GM18873 (cell line): ENCODE measurements around the gene HOXC4.

Experiments
- ATAC-seq: cut with Tn5 transposase; IDR thresholded peaks from one replicate; pipeline ENCODE4 v1.9.1; 2021; ENCODE audit warnings: mild to moderate bottlenecking, moderate library complexity, moderate number of reproducible peaks; ENCODE audit not compliant: unreplicated experiment, low FRiP score

The HOXC4 gene

DNA sequence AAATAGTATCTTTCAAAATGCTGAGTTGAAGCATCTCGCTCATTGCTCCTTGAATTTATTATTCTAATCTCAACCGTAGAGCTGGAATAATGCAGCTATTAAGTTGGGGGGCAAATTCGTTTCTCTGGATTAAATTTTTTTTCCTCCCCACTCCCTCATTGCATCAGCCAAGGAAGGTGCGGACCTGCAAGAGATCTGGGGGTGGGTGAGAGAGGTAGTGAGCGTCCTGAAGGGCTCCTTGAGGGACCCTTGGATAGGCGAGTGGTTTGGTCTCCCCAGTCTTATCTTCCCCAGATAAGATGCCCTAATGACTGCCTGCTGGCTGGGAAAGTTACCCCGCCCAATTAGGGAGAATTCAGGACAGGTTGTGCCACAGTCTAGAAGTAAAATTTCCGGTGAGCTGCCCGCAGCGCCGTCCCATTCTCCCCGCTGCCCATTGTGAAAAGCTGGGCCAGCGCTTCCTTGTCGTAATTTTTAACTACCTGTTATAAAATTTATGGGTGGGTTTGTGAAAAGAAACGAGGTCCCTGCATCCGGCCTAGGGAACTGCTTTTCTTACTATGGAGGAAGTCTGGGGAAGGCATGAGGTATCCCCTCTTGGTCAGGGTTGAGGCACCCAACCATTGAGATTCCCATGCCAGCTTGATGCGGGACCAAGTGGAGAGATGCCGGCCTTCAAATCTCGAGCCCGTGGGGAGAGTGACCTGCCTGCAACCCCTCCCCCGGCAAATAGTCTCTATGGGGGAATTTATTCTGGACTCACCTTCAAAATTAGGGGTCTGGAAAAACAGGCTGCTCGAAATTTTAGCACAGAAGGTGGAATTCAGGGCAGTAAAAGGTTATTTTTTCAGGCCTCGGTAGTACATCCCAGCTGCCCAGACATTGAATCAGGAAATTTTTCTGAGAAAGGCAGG lies 38.4 kb upstream of the HOXC4 start:
- no peak for ATAC-seq

DNA sequence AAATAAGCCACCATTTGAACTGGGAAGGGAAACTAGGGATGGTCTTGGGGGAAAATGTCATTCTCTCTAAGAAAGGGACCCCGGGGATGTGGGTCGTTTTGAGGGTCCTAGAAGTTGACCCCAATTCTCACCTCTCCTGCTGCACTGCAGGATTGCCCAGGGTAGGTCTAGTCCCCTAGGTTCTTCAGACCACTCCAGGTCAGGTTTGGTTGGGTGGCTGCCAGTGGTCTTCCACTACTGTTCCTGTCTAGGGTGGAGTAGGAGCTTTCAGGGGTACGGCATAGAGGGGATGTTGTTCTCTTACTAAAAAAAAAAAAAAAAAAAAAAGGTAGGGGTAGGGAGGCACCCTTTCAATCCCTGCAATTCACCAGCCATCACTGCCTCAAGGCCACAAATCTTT lies 37.6 kb upstream of the HOXC4 start:
- ATAC-seq = no peak

DNA sequence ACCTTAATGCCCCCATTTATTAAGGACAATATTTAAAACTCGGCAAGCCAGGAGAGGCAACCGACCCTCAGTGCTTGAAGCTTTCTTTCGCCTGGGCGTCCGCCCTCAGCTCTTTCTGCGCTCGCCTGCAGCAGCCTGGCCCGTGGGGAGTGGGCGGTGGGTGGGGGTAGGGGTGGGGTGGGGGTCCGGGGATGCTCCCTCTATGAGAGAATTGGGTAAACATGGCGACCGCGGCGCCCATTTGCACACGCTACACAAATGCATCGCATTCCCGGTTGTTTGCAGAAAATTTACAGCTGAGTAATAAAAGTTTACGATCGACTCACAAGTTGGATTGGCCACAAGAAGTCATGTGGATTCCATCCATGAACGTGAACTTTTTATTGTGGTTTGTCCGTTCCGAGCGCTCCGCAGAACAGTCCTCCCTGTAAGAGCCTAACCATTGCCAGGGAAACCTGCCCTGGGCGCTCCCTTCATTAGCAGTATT lies 37.1 kb upstream of the HOXC4 start:
- no peak for ATAC-seq

DNA sequence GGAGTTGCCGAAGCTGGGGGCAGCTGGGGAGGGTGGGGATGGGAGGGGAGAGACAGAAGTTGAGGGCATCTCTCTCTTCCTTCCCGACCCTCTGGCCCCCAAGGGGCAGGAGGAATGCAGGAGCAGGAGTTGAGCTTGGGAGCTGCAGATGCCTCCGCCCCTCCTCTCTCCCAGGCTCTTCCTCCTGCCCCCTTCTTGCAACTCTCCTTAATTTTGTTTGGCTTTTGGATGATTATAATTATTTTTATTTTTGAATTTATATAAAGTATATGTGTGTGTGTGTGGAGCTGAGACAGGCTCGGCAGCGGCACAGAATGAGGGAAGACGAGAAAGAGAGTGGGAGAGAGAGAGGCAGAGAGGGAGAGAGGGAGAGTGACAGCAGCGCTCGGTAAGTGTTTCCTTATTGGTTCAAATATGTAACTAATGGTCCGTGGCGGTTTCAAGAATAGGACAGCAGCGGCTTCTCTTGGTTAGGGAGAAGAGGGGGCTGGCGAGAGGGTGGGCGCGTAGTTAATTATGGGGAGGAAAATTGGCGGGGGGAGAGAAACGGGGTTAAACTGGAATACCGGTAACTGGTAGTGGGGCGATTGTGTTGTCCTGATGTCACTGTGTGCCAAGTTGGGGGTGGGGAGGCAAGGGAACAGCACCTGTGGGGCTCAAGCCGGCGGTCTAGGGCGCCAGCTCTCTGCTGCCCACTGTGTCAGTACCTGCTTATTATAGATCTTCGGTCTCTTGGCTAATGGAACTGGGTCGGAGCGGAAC lies 36.4 kb upstream of the HOXC4 start:
- no peak for ATAC-seq

DNA sequence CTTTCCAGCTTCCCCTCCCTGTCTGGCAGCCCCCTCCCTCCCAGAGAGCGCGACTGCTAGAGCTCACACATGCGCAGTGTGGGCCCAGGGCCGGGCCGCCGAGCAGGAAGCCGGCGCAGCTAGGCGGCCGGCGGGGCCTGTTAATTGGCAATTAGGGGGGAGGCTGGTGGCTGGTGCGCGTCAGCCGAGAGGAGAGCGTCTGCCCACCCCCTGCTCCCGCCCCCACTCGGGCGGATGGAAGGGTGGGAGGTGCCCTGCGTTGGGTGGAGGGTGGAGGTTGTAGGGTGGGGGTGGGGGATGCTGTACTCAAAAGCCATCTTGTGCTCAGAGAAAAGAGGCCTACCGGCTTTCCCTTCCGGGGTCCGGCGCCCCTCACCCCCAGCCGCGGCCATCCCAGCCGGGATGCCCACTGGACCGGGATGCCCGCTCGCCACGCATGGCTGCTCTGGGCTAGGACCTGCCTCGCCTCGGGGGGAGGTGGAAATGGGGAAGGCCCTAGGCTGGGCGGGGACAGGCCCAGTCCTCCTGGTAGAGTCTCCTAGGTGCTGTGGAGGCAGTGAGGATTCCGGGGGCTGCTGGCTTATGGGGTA lies 35.7 kb upstream of the HOXC4 start:
- no peak for ATAC-seq

DNA sequence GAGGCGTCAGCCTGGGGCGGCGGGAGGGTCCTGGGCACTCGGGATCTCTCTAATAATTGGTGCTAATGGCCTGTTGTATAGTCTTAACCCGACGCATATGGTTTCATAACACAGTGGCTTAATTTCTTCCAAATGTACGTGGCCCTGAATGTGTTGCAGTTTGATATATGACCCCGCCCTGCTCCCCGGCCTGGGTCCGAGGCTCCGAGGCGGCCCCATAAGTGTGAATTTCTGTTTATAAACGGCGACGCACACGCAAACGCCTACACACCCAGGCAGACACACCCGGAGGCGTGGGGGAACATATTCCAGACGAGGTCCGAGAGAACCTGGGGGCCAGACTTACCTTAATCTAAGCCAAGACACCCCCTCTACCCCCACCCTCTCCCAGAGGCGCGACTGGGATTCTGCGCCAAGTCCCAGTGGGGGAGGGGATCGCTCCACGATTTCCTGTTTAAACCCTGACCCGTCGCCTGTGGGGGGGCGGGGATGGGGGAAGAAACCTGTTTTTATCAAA lies 35.1 kb upstream of the HOXC4 start:
- no peak for ATAC-seq

DNA sequence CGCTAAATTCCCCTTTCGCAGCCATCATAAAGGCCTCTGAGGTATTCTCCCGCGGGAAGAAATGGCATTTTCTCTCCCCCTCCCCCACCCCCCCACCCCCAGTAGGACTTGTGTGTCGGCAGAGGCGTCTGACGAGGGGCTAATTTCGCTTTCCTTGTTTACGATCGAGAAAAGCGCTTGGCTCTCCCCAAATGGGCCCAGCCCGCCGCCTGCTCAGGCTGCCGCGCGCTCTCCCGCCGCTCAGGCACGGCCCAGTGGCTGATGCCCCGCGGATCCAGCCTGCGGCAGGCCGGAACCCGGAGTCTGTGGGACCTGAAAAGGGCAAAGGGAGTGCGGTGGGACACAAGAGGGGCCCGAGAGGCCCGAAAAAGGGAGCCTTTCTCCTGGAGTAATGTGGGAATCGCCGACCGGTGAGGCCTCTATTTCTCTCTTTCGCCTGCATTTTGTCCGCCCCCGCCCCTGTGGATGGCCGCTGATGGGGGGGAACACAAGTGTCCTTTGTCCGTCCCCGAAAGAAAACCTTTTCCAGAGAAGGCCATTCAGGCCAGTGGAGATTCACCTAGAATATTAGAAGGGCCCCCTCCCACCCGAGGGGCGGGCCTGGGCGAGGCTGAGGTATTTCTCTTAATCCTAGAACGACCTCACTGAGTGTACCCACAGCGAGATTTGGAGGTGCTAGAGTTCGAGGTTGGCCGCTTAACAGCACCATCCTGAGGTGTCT lies 34.4 kb upstream of the HOXC4 start:
- ATAC-seq = no peak

DNA sequence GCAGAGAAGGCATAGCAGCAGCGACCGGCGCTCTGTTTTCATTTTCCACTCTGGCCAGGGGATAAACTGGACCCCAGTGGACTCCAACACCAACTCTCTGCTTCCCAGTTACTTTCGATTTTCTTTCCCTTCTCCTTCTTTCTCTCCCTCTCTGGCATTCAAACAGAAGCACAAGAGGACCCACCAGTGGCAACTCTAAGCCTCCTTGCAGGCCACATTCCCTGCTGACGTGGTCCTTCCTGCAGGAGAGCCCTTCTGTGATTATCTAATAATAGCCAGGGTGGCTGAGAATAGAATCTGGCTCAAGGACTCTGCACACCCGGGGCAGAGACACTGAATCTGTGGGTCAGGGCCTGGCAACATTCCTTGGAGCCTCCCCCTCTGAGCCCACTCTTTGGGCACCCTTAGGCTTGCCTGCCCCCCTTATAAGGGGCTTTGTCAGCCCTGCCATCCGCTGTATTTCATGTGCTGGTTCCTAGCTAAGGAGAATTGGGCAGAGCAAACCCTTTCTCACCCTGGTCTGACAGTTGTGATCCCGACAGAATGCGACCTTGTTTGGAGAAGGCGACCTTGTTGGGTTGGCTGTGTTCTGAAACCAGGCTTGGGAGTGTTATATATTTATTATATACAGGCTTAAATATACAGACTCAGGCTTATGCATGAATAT lies 33.6 kb upstream of the HOXC4 start:
- ATAC-seq = no peak

DNA sequence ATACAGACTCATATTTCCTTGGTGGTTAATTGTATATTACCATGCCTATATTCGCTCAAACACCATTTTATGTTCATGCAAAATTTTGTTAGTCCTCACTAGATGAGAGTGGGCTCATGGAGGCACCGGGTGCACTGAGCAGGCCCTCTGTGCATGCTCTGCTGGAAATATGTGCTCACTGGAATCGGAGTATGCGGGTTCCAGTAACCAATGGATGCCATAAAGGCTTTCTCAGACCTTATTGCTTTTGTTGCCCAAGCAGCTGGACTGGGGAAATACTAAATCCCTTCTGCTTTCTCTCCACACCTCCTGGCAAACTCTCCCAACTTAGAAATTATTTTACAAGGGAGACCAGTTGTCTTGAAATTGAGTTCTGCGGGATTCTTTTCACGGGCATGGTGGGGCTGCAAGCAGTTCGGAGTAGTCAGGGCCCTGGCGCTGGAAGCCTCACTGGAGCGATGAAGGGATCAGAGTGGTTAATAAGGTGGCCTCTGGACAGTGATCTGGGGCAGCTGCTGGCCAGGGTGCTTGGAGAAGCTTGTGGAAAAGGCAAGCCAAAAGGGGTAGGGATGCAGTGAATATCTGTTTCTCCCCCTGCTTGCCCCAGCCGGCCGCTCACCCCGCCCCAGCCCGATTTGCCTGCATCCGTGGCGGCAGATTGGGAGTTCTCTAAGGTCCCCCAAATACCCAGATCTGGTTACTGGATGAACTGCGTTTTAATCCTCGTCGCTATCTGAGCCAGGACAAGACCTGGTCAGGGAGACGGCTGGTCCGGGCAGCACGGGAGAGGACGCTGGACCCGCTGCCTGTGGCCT lies 32.8 kb upstream of the HOXC4 start:
- no peak for ATAC-seq

DNA sequence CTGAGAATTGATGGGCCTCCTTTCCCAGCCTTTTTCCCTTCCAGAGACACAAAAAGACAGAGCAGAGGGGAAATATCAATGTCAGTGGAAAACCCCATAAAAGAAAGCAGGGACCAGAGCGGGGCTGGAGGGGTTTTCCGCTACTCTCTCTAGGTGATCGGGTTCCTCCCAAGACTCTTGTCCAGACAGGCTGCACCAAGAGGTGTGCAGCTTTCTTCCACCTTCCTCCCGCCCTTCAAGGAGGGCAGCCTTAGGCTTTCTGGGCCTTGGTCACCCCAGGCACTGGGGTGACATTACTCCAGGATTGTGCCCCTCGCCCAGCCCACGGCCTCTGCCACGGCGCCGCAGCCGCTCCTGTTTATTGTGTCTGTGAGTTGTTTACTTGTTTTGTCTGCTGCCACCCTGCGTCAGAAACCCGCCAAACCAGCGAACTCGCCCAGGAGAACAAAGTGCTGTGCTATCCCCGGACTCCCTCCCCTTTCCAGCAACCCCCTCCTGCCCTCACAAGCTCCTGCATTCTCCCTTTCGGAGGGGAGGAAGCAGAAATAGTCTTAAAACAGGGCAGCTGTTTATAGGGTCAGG lies 32.1 kb upstream of the HOXC4 start:
- ATAC-seq = no peak

DNA sequence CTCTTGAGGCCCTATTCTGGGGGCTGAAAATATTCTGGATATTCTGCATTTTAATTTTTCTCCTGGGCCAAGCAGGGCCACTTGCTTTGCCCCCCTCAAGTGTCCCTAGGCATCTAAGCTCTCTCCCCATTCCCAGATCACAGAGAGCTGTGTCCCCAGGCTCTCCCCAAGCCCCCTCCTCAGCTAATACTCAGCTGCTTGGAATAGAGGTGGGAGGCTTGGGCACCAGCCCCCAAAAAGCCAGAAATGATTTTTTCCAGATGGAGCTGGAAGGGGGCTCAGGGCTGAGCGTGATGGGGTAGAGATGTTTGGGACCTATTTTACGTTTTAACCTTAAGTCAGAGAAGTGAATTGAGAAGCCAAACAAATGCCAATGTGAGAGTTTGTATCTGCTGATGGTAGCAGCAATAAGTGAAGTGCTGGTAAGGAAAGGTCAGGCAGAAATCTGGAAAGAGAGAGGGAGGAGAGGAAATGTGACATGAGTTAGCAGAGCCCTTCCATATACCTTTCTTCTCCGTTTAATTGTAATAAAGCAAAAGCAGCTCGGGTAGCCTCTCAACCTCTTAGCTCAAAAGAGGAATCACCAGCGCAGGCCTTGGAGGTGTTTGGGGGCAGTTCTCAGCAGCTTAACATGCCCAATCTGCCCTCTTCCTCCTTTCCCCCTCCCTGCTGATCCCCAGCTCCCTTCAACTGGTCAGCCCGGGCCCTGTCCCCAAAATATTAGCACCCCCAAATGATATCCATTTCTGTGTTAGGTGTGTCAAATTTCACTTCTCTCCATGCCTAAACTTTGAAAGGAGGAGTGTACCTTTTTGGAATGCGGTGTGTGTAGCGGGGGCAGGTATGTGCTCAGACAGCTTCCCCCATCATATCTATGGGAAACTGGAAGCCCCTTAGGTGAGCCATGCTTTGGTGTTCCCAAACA lies 30.4 kb upstream of the HOXC4 start:
- no peak for ATAC-seq

DNA sequence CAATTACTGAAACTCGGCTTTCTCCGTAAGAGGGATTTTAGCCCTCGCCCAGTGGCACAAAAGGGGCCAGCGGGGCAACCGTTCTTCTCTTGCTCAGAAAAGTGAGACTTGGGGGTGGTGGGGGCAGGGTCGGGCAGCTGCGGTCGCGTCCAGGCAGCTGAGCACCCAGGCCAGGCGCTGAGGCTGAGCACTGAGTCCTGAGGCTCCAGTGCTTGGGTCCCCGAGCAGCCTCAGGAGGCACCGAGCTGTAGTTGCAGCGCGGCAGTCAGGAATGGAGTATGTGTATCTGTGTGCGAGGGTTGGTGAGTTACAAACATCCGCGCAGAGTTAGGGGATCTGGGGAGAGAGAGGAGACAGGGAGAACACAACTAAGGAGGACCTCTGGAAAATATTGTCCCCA lies 29.5 kb upstream of the HOXC4 start:
- no peak for ATAC-seq

DNA sequence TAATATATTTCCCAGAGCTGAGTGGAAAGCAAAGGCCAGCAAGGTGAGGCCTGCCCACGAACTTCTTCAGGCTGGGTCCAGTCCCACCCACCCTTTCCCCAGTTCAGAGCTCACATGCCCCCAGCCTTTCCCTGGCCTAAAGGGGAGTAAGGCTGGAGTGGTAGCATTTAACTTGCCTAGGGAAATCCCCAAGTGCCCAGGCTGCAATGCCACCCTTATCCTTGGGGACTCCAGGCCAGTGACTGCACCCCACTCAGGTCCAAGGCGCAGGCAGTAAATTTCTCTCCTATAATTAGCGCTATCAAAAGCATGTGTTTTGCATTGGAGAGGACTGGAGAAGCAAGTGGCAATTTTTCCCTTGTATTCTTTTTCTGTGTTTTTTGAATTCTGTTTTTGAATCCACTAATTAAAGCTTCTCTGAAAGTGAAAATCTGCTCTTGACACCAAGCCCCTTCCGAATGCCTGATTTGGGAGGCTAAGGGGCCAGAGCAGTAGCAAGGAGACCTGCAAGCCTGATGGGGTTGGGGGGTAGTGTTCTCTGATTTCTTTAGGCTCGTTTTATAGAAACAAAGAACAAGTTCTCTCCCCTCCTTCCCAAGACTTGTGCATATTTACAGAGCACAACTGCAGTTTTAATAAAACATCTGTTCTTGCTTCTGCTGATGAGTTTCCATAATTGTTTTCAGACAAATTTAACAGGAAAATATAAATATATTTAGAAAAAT lies 28.9 kb upstream of the HOXC4 start:
- no peak for ATAC-seq

DNA sequence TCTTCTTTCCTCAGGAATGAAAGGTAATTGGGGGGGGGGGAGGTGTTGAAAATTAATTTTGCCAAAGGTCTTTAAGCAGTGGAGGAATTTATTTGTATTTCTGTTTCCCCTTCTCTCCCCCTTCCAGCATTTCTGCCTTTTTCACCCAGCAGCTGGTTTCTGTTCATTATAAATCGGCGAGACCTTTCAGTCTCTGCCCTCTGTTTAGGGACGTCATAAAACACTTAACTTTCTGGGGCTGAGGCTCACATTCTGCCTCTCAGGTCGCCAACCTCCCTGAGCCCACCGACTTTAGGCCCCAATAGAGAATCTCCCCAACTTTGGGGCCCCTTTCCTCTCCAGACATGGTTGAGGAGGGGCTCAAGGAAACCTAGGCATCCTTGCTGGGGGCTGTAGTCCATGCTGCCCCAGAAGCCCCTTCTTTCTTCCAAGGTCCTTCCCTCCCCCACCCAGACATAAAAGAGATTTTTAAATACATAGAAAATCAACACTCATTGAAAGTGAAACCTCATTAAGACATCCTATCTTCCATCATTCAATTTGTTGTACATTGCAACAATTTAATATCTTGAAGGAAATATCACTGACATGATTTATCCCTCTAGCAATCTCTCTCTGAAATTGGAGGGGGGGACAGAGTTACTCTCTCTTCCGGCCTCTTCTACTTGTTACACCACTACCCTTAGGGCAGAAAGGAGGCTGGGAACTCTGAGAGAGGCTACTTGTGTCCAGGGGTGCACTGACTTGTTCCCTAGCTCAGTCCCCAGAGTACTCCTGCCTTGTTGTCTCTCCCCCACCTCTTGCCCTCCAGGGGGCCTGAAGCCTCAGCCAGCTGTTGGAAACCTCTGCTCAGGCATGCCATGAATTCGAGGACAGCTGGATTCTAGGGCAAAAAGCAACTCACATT lies 27.9 kb upstream of the HOXC4 start:
- ATAC-seq = no peak

DNA sequence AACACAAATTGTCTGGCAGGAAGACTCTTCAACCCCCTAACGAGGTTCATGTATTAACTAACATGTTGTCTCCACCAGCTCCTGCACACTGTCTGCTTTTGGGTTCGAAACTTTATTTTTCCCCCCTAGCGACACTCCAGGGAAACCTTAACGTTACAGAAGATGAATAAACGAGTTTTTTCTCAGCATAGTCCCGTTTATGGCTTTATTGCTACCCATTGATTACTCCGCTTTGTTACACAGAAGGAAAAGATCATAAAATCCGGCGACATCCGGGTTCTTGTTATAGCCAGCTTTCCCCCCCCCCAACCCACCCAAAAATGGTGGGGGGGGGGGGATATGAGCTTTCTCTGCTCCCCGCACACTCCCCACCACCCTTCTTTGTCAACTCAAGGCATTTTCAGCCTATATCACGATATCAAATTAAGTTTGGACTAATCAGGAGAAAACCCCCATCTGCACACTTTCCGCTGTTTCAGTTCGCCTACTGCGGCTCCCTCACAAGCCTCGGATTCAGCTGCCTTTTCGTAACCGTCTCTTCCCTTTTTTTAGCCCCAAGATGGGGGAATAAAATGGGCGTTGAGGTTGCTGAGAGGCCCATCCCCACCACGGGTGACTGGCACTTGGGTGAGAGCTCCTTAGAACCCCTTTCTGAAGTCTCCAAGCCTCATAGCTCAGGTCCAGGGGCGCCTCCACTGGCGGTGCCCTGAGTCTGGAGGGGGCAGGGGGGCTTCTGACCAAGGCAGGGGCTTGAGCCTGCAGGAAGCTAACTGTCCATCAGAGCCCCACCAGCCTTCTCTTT lies 26.8 kb upstream of the HOXC4 start:
- no peak for ATAC-seq
